HG03354 (cell line): ENCODE data around the gene NEDD4L.

ENCODE experiments used
- ATAC-seq: cut with Tn5 transposase; IDR thresholded peaks from one replicate; pipeline ENCODE4 v1.9.1; 2021; ENCODE audit warnings: mild to moderate bottlenecking; ENCODE audit not compliant: unreplicated experiment, poor library complexity, severe bottlenecking

NEDD4L gene

DNA sequence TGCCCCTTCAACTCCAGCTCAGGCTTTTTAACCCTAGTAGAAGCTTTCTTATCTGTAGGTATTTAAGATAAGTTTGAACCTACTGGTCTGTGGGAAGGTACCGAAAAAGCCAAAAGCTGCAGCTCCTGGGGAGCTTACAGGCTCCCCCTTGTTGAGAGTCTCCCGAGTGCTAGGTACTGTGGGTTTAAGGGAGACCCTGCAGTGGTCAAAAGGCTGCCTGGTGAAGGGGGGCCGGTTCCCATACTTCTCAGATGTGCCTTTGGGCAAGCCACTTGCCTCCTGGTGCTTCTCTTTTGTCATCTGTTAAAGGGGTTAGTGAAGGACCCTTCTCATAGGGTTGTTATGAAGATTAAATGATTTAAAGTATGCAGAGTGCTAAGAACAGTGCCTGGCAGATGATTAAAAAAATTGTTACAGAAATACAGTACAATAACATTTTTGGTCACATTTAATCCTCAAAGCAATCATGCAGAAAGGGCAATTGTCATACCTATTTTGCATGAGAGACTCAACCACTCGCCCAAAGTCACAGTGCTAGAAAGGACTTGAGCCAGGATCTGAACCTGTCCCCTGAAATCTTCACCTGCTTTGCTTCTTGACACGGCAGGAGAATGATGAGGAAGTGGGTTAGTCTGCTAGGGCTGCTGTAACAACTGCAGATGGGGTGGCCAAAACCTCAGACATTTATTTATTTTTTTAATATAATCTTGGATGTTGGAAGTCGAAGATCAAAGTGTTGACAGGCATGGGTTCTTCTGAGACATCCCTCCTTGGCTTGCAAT lies 62.5 kb downstream of the NEDD4L start:
- no peak for ATAC-seq

DNA sequence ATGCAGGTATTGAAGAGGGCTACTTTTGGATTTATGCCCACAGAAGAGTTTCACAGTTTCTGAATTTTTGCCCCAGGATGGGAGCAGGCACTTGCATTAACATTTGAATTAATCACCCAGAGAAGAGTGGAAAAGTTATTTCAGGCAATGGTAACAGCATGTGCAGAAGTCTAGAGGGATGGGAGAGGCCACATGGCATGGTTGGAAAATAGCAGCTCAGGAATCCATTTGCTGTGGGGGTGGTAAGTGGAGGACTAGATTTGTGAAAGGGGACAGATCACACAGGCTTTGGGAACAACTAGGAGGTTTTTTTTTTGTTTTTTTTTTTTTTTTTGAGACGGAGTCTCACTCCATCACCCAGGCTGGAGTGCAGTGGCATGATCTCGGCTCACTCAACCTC lies 65.2 kb downstream of the NEDD4L start:
- no peak for ATAC-seq

DNA sequence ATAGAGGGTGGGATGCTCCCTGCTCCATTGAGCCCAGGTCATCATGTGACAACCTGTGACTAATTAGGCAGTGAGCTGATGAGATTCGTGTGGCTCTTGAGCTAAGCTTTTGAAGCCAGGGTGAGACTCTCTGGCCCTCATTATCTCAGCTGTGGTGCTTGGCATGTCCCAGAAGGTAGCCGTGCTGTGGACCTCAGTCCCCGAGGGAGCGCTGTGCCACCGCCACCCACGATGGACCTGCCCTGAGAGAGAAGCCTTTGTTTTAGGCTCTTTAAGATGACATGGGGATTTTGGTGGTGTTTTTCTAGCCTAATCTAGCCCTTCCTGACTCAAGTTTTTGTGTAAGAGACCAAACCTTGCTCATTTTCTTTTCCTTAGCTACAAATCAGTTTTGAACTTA lies 66.4 kb downstream of the NEDD4L start:
- no peak for ATAC-seq

DNA sequence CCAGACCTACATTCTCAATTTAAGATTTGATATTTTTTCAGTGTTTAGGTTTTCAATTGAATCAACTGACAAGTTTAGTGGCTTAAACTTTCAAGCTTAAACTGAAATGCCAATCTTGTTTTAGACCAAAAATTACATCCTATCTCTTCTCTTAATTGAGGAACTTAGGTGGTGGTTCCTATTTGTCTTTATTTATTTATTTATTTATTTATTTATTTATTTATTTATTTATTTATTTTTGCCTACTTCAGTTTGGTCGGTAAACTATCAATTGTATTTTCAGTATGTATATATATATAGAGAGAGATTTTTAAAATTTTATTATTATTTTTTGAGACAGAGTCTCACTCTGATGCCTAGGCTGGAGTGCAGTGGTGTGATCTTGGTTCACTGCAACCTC lies 68.1 kb downstream of the NEDD4L start:
- no peak for ATAC-seq

DNA sequence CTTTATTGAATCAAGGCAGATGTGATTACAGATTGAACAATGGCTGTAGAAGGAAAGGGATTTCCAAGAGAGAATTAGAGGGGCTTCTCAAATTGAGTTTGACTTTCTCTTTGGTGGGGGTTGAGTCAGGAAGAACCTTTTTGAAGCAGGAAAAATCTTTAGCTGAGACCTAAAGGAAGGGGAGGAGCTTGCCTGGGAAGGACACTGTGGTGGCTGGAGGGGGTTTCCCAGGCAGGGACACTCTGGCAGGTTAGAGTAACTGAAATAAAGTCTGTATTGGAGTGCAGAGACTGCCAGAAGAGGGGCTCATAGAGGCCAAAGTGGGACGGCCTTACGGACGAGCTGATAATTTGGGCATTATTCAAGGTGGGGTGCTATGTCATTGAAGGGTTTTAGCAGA lies 69.3 kb downstream of the NEDD4L start:
- peak; percentile 58 for ATAC-seq

DNA sequence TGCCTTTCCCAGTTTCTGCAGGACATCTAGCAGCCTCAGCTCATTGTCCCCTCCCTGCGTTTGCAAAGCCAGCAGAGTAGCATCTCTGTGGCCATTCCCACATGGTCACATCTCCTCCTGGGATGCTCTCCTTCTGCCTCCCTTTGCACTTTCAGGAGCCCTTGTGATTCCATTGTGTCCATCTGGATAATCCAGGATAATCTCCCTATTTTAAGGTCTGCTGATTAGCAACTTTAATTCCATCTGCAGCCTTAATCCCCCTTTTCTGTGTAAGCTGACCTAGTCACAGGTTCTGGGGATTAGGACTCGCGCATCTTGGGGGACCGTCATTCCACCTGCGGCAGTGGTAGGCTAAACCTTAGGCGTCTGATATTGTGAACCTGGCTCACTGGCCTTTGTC lies 70.7 kb downstream of the NEDD4L start:
- ATAC-seq = no peak

DNA sequence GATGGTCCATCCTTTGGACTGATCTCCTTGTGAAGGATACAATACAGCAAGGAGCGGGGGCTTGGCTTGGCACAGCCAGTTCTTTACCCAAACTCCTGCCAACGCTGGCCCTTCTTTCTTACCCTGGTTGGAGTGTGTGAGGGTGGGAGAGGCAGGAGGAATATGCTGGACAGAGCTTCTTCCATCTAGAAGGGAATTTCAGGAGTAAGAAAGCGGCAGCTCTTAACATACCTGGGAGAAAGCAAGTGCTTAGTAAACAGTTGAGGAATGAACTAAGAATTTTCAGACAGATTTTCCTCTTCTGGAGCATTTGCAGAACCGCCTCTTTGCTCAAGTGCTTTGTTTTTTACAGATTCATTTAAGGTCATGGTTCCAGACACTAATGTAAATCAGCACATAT lies 72.8 kb downstream of the NEDD4L start:
- ATAC-seq = no peak

DNA sequence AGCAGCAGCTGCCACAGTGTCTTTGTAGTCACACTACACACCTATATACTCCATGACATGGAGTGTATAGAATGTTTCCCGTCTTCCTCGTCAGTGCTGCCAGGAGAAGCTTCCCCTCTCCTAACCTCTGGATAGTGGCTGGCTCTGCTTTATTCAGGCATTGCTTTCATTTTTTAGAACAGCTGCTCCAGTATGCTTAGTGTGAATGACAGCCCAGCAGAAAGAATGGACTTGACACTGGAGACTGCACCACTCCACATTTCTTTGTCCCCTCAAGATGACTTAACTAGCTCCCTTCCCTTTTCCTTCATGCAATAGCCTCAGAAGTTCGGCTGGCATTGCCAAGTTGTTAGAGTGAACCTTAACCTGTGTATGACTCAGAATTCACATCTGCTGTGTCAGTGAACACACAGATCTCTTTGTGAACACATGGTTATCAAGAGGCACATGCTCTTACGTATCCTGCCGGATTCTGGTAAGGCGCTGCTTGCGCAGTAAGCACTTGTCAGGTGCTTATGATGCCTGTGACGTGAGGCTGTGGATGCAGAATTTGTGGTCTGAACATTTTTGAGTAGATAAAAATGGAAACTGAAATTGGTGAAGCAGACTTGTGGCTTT lies 73.9 kb downstream of the NEDD4L start:
- no peak for ATAC-seq

DNA sequence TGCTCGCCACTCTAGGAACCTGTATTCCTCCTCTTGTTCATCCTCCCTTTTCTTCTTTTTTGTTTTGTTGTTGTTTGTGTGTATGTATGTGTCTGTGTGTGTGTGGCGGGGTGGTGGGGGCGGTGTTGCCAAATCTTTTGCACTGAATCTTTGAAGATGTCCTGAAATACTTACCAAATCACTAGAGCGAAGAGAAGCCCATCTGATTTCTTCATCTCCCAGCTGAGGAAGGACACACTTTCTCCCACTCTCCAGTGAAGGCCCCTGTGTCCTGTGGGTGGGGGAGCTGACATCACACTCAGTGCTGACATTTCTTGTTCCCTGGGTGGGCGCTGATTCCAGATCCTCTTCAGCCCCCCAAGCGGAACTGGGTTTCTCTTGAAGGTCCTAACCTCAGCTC lies 74.5 kb downstream of the NEDD4L start:
- no peak for ATAC-seq

DNA sequence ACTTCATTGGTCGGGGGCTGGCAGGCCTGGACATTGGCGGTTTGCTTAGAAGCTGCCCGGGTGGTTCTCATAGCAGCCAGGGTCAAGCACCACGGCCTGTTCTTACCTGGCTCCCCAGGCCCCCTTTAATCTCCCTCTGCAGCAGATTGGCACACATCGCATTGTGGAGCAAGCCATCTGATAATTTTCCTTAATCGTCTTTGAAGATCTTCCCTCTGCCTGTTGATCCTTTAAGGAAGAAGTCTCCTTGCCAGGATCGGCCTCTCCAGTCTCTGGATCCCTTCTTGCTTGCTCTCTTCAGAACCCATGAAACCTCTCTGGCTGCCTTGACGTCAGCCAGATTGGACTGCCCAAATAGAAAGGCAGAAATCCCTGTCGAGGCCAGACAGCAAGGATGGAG lies 75.8 kb downstream of the NEDD4L start:
- ATAC-seq = no peak

DNA sequence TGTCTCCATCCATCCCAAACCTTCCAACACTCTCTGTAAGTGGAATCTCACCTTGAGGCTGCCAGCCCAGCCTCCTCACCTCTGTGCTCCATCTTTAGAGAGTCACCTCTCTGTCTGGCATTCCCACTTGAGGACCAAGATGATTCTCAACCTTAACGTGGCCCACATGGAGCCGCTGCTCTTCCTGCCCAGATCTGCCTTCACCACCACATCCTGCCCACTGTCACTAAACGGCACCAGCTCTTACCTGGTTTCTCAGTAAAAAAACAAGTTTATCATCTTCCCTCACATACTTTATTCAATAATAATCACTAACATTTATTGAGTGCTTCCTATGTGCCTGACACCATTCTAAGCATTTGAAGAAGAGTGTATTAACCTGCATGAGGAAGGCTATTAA lies 80.4 kb downstream of the NEDD4L start:
- no peak for ATAC-seq

DNA sequence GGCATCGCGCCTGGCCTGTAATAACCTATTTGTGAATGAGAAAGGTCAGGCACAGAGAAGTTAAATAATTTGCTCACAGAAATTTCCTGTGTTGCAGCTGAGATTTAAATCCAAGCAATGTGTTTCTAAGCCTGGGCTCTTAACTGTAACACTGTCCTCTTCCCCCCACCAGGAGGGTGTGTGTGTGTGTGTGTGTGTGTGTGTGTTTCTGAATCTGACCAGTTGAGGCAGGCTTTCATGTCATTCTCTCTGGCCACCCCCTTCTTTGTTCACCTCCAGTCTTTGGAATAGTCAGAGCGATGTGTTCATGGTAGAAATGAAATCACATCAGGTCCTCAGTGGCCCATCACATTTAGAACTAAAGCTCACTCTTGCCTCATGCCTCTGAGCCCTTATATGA lies 81.2 kb downstream of the NEDD4L start:
- no peak for ATAC-seq

DNA sequence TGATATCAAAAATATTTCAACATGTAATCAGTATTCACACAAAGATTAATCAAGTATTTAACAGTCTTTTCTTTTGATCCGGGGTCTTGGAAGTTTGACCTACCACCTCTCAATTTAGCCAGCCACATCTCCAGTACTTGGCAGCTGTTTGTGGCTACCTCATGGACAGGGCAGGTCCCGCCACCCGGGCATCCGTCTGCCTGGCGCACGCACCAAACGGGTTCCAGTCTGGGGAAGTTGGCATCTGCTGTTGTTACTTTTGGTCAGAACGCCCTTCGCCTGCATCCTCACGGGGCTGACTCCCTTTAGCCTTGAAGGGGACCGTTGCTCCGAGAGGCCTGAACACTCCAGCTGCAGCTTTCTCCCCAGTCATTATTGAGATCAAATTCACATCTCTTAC lies 81.7 kb downstream of the NEDD4L start:
- no peak for ATAC-seq

DNA sequence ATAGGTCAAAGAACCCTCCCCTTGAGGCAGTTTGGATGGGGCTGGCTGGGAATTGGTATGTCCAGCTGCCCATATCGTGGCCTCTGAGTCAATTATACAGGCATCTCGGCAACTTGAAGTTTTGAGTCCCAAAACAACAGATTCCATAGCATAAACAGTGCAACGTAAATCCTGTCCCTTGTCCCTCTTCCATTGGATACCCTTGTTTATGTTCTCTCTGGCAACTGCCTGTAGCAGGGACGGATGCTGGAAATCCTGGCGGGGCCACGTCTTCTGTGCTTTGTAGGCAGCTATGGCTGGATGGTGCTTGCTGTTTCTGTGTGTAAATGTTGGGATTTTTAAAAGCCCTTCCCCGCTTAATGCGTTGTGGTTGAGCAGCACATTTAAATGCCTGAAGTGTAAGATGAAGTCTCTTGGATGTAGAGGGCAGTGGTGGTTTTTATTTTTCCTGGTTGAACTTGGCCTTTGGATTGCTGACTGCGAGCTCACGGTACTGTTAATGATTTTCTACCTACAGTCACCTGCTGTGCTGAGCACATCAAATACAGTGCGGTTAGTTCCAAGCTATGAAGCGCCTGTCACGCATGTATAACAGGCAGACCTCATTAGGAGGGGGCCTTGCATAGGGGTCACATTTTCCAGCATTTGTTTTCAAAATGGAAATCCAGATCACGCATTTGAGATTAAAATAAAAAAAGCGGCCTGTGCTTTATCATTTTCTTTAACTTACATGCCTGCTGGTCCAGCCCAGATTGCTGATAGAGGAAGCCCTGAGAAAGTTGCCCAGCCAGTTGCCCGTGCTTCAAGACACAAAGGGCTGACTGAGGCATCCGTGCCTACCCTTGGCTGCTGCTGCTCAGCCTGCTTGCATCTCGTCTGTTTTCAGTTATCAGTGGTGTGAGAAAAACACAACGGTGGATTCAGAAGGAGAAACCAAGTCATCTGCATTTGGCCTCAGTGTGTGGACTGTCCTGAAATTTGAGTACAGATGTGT lies 84.7 kb downstream of the NEDD4L start:
- no peak for ATAC-seq

DNA sequence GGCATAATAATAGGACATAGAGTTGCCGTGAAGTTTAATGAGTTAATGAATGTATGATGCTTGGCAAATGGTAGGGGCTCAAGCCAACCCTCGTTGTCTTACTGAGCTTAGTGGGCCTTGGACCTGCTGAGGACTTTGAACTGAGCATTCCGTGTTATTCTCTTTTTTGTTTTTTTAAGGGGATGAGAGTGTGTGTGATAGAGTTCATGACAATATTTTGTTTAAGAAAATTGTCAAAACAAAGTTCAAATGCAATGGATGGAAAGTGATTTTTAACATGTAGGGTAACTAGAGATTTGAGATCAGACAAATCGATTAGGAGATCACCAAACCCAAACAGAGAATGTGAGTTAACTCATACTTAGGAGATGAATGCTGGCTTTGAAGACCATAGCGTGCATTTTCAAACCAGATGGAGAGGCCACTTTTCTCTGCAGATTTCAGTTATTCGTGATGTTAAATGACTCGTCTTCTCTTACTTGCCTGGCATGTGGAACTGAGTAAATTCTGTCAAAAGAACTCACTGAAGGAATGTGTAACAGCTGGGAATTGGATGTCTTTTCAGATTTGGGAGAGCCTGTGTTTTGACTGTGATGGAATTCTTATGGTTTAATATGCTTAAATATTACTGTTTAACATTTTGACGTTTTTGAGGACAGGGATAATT lies 88.7 kb downstream of the NEDD4L start:
- no peak for ATAC-seq

DNA sequence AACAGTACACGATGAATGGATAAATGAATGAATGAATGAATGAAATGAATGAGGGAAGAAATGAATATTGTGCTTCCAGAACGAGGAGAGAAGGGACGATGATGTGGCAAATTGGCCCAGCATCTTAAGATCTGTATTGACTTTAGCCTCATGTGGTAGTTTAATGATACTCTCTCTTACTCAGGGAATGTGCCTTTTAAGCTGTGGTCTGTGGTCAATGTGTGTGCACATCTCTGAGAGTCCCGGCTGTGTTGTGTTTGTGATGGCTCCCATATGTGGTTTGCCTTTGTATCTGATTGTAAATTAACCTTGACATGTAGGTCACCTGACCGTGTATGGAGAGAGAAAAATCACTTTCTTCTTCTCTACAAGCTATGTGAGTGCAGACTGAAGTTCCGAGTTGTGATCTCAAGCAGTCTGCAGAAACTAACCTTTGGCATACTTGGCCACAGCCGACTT lies 91.2 kb downstream of the NEDD4L start:
- peak; percentile 66 for ATAC-seq

DNA sequence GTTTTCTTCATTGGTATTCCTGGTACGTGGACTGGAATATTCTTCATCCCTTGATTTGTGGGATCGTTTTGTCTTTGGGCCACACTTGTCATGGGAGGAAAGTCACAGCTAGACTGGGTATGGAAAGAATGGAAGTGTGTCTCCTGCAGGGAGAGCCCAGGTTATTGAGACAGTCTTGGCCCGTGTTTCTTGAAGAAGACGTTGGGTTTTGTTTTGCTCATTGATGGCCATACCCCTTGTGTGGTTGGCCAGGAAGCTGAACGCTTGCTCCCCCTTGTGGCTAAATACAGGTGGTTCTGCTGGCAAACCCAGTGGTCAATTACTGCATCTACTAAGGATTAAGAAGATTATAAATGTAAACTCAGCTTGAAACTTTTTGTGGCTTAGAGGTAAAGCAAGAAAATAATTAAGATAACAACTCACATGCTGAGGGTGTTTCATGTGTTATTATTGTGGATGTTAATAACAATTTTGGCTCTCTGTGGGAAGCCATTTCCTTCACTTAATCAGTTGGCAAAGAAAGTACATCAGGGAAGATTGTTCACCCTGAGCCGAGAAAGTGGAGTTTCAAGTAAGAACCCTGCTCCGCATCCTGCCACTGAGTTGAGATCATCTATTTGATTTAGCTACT lies 91.8 kb downstream of the NEDD4L start:
- ATAC-seq = peak; percentile 90

DNA sequence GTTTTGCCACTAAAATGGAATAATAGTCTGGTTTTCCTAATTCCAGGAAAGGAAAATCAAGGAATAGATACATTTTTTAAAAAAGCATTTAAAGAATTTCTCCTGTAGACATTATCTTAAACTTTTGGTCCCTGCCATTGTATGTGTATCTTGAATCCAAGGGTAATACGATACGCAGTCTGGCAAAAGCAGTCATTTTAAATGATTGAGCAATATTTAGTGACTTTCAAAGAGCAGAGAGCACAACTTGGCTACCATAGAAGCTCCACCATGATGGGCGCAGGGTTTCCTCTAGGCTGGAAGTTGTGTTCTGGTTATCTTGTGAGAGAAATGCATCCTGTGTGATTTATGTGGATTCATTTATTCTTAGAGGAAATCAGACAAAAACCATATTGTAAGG lies 92.9 kb downstream of the NEDD4L start:
- ATAC-seq = no peak
